ENCODE results near the gene CPA5. TPM values are rescaled to one million over a fixed set of nuclear protein-coding genes. Genes with fewer than 3 reads are reported as not detected.
A peak's percentile ranks its signal among the peaks of the same experiment; 100 is the strongest.

Gene CPA5
- total RNA-seq, 1 experiment from 2014 or later: not detected

- H3K27ac ChIP-seq (ENCODE audit: insufficient read length, low read depth, low read length): no peak overlapping the region
- H3K79me2 ChIP-seq (ENCODE audit: insufficient read depth, low read length): no peaks in the 10 kb centered on the region
- H3K9me3 ChIP-seq (ENCODE audit: control insufficient read depth, low read depth, low read length): no peaks in the 10 kb centered on the region
- H2BK12ac ChIP-seq (ENCODE audit: insufficient read length, low read depth, low read length): no peak overlapping the region
- H3K4me1 Mint-ChIP-seq: peaks cover 21 to 25% of the 10 kb centered on the region in 2 experiments
- no peaks in the 10 kb centered on the region for H3K27me3 ChIP-seq (ENCODE audit: insufficient read depth, low read length)
- H3T11ph ChIP-seq (ENCODE audit: low read length): no peak overlapping the region
- H2BK5ac ChIP-seq (ENCODE audit: insufficient read length, low read length): no peak overlapping the region
- no peak overlapping the region for H2AFZ ChIP-seq (ENCODE audit: low read length)
- no peak overlapping the region; a peak in 1 of 5 replicates for H3K4me3 Mint-ChIP-seq
- H3K4ac ChIP-seq (ENCODE audit: low read depth, low read length): no peak overlapping the region
- no peak overlapping the region for H4K91ac ChIP-seq (ENCODE audit: insufficient read length, low read depth, low read length)
- H3K4me1 ChIP-seq (ENCODE audit: insufficient read depth, low read length): peaks cover 6% of the 10 kb centered on the region; the same call in 1 of the 2 replicates
- H3K36me3 Mint-ChIP-seq (ENCODE audit: insufficient read depth in 1 of 3, low read depth in 3 of 3): no peaks in the 10 kb centered on the region
- H3K18ac ChIP-seq (ENCODE audit: insufficient read length, low read depth, low read length): no peak overlapping the region
- TF ChIP-seq, protein P1, sequence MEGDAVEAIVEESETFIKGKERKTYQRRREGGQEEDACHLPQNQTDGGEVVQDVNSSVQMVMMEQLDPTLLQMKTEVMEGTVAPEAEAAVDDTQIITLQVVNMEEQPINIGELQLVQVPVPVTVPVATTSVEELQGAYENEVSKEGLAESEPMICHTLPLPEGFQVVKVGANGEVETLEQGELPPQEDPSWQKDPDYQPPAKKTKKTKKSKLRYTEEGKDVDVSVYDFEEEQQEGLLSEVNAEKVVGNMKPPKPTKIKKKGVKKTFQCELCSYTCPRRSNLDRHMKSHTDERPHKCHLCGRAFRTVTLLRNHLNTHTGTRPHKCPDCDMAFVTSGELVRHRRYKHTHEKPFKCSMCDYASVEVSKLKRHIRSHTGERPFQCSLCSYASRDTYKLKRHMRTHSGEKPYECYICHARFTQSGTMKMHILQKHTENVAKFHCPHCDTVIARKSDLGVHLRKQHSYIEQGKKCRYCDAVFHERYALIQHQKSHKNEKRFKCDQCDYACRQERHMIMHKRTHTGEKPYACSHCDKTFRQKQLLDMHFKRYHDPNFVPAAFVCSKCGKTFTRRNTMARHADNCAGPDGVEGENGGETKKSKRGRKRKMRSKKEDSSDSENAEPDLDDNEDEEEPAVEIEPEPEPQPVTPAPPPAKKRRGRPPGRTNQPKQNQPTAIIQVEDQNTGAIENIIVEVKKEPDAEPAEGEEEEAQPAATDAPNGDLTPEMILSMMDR (conservative IDR thresholded peaks at IDR 0.05): no peak
- no peak overlapping the region for H4K5ac ChIP-seq (ENCODE audit: insufficient read length, low read depth, low read length)
- H3K56ac ChIP-seq (ENCODE audit: insufficient read length, low read depth, low read length): no peak overlapping the region
- no peak overlapping the region for H3K23ac ChIP-seq (ENCODE audit: insufficient read length, low read depth, low read length)
- H2BK20ac ChIP-seq (ENCODE audit: low read depth, low read length, poor library complexity, severe bottlenecking): no peak overlapping the region
- no peaks in the 10 kb centered on the region for H4K20me1 ChIP-seq (ENCODE audit: control insufficient read depth, insufficient read depth, insufficient read length)
- no peak overlapping the region for H2BK15ac ChIP-seq (ENCODE audit: low read depth, low read length)
- no peak overlapping the region for H4K8ac ChIP-seq (replicated peaks; ENCODE audit: insufficient read length, low read depth, low read length)
- DNase-seq: no peak
- no peak overlapping the region for H2AK5ac ChIP-seq (ENCODE audit: insufficient read length, low read length)
- H3K23me2 ChIP-seq (ENCODE audit: insufficient read length, low read depth, low read length, poor library complexity, severe bottlenecking): no peaks in the 10 kb centered on the region
- WGBS (ENCODE audit: extremely low coverage, insufficient read length, low lambda C conversion rate): no CpG with 5 or more reads among the region's 3 CpGs
- H3K4me2 ChIP-seq (ENCODE audit: insufficient read depth, insufficient read length, low read length): no peak overlapping the region
- H3K9me3 Mint-ChIP-seq: no peaks in the 10 kb centered on the region
- H3K79me1 ChIP-seq (ENCODE audit: insufficient read depth, low read depth, low read length, poor library complexity, severe bottlenecking): no peaks in the 10 kb centered on the region
- no peaks in the 10 kb centered on the region for H3K27me3 Mint-ChIP-seq (ENCODE audit: low read depth)
- peak overlapping the region; percentile 22; the same call in 1 of the 2 replicates for H3K14ac ChIP-seq (ENCODE audit: insufficient read depth, low read length)
- peak overlapping the region; percentile 49 to 95 (median 92); a peak in 4 of 7 replicates for H3K27ac Mint-ChIP-seq
- no peak overlapping the region for H2BK120ac ChIP-seq (ENCODE audit: low read depth, low read length, poor library complexity, severe bottlenecking)
- no peak overlapping the region for H3K9ac ChIP-seq (ENCODE audit: extremely low read depth, insufficient read length, low read length)
Measured at GRCh38 chr7:130338233-130338632, 6.4 kb upstream of the CPA5 start.
